ENCODE data around the gene SMIM35. TPM values are rescaled to one million over a fixed set of nuclear protein-coding genes. Genes with fewer than 3 reads are reported as not detected.

SMIM35 gene
- total RNA-seq, 6 donors from 2014 or later: not detected

DNA sequence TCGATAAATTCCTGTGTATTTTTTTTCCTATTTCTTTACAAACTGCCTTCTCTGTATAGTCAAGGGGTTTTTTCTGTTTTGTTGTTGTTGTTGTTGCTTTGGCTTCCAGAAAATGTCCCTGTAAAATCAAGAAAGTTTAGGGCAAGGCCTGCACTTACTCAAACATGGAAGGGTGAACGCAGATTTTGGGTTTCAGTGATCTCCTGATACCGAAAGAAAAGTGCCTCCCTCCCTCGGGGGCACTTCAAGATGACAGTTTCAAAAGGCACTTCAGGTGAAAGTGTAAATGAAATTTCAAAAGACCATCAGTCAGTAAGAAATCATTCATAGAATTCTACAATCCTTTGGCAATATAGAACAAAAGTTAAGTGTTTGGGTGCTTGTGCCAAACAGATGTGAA lies 53.3 kb downstream of the SMIM35 start:
- TF ChIP-seq EP300 (IDR thresholded peaks at IDR 0.05) (no peak), POLR2A (IDR thresholded peaks at IDR 0.05) (no peak), CTCF (IDR thresholded peaks at IDR 0.05) (no peak), POLR2AphosphoS5 (IDR thresholded peaks at IDR 0.05) (no peak)
- no peaks in the 10 kb centered on the region for H3K36me3 ChIP-seq
- WGBS, 2 donors: 56 to 68% methylated on average over 4 of the region's 4 CpGs
- DNase-seq: no peak
- ATAC-seq (ENCODE audit: low FRiP score in 2 of 2): no peak
- no peaks in the 10 kb centered on the region for H3K9me3 ChIP-seq
- H3K27me3 ChIP-seq: no peaks in the 10 kb centered on the region
- no peaks in the 10 kb centered on the region for H3K4me1 ChIP-seq
- no peak overlapping the region for H3K27ac ChIP-seq
- no peak overlapping the region for H3K4me3 ChIP-seq

- H3K27me3 ChIP-seq: no peaks in the 10 kb centered on the region
- no peaks in the 10 kb centered on the region for H3K4me1 ChIP-seq
- ATAC-seq (ENCODE audit: low FRiP score in 2 of 2) (no peak), DNase-seq (no peak)
- no peak overlapping the region for H3K4me3 ChIP-seq
- no peaks in the 10 kb centered on the region for H3K9me3 ChIP-seq
- H3K27ac ChIP-seq: no peak overlapping the region
- TF ChIP-seq EP300 (IDR thresholded peaks at IDR 0.05): no peak
- no peak for TF ChIP-seq POLR2AphosphoS5 (IDR thresholded peaks at IDR 0.05)
- 59 to 65% methylated on average over 3 of the region's 3 CpGs for WGBS, 2 donors
- no peaks in the 10 kb centered on the region for H3K36me3 ChIP-seq
Measured at GRCh38 chr11:118028626-118029025, 58.1 kb downstream of the SMIM35 start.

- TF ChIP-seq POLR2A (IDR thresholded peaks at IDR 0.05): no peak
- no peak for TF ChIP-seq CTCF (IDR thresholded peaks at IDR 0.05)
- TF ChIP-seq POLR2AphosphoS5 (IDR thresholded peaks at IDR 0.05): no peak
- TF ChIP-seq EP300 (IDR thresholded peaks at IDR 0.05): no peak
- Histone ChIP-seq H3K27ac (no peak overlapping the region), H3K4me3 (no peak overlapping the region), H3K27me3 (no peaks in the 10 kb centered on the region), H3K4me1 (no peaks in the 10 kb centered on the region), H3K36me3 (no peaks in the 10 kb centered on the region), H3K9me3 (no peaks in the 10 kb centered on the region)
- ATAC-seq (ENCODE audit: low FRiP score in 2 of 2) (no peak), DNase-seq (no peak)
- 92 to 96% methylated on average over 4 of the region's 4 CpGs for WGBS, 2 donors
Measured at GRCh38 chr11:118027694-118028093, 59.1 kb downstream of the SMIM35 start.

GRCh38 chr11:118021146-118021545 lies 65.6 kb downstream of the SMIM35 start:
- H3K4me1 ChIP-seq: no peaks in the 10 kb centered on the region
- no peak overlapping the region for H3K27ac ChIP-seq
- H3K9me3 ChIP-seq: peaks cover 0 to 14% (median 11%) of the 10 kb centered on the region in 4 donors
- TF ChIP-seq EP300 (IDR thresholded peaks at IDR 0.05): no peak
- TF ChIP-seq POLR2AphosphoS5 (IDR thresholded peaks at IDR 0.05): no peak
- TF ChIP-seq POLR2A (IDR thresholded peaks at IDR 0.05): no peak
- TF ChIP-seq CTCF (IDR thresholded peaks at IDR 0.05): no peak
- no peak for ATAC-seq (ENCODE audit: low FRiP score in 2 of 2)
- no peaks in the 10 kb centered on the region for H3K27me3 ChIP-seq
- no peak for DNase-seq
- H3K36me3 ChIP-seq: no peaks in the 10 kb centered on the region
- H3K4me3 ChIP-seq: no peak overlapping the region
- WGBS, 2 donors: 92 to 97% methylated on average over 1 of the region's 1 CpG

DNA sequence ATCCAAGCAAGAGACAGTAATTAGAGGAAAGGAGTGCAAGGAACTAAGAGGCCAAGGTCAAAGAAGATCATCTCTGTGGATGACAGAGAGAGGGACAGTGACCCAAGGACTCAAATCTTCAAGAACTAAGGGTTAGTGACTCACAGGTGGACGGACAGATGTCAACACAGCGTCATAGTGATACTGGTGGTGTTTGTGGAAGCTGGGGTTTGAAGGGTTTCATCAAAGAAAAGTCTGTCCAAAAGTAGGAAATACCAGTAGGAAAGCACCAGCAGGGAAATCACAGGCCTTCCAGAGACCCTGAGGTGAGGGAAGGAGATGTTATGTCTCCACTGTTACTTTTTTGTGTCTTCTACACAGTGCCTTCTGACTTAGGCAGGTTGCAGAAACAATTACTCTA lies 68.4 kb downstream of the SMIM35 start:
- Histone ChIP-seq H3K4me1 (no peaks in the 10 kb centered on the region), H3K9me3 (peaks cover 0 to 14% (median 11%) of the 10 kb centered on the region in 4 donors), H3K4me3 (no peak overlapping the region), H3K36me3 (no peaks in the 10 kb centered on the region), H3K27me3 (no peaks in the 10 kb centered on the region), H3K27ac (no peak overlapping the region)
- ATAC-seq (ENCODE audit: low FRiP score in 2 of 2): no peak
- WGBS, 2 donors: 91 to 92% methylated on average over 2 of the region's 2 CpGs
- TF ChIP-seq CTCF (IDR thresholded peaks at IDR 0.05) (no peak), POLR2AphosphoS5 (IDR thresholded peaks at IDR 0.05) (no peak), EP300 (IDR thresholded peaks at IDR 0.05) (no peak), POLR2A (IDR thresholded peaks at IDR 0.05) (no peak)
- no peak for DNase-seq

Data from upper lobe of left lung (tissue), 6 donors.